Endothelial cell of umbilical vein (primary cell): ENCODE measurements around the gene KCNJ15.

ENCODE experiments used
- EZH2 ChIP-seq: IDR thresholded peaks from 2 replicates; pipeline ENCODE4 v1.6.1; 2012; ENCODE audit warnings: borderline replicate concordance, low read depth, mild to moderate bottlenecking, moderate library complexity, low read length, inconsistent platforms; ENCODE audit not compliant: severe bottlenecking
- MYC ChIP-seq: IDR thresholded peaks from one replicate; pipeline ENCODE4 v1.6.1; 2011; ENCODE audit warnings: mild to moderate bottlenecking, low read depth, low read length
- POLR2A ChIP-seq: IDR thresholded peaks from 2 replicates; pipeline ENCODE4 v1.6.1; 2012; ENCODE audit warnings: low read depth, mild to moderate bottlenecking, control low read depth, low read length
- POLR2AphosphoS5 ChIP-seq: IDR thresholded peaks from 2 replicates; pipeline ENCODE4 v1.6.1; 2012; ENCODE audit warnings: low read depth, mild to moderate bottlenecking, control low read depth, low read length, moderate library complexity; ENCODE audit not compliant: insufficient read depth
- TF ChIP-seq, protein P1 (sequence below): IDR thresholded peaks from 2 replicates; pipeline ENCODE4 v1.6.1; 2011; ENCODE audit not compliant: insufficient read depth, insufficient read length
- TF ChIP-seq, protein P2 (sequence below), 2 donors: IDR thresholded peaks; 1 replicate in 1 of 2; 2 replicates in 1 of 2; pipeline ENCODE4 v1.5.1; 2011; ENCODE audit warnings: low read length in 2 of 2, mild to moderate bottlenecking in 2 of 2, moderate library complexity in 2 of 2, control low read depth in 1 of 2, inconsistent platforms in 1 of 2, low read depth in 1 of 2; ENCODE audit not compliant: insufficient read depth in 1 of 2; ENCODE audit errors: extremely low read depth in 1 of 2

DNA sequence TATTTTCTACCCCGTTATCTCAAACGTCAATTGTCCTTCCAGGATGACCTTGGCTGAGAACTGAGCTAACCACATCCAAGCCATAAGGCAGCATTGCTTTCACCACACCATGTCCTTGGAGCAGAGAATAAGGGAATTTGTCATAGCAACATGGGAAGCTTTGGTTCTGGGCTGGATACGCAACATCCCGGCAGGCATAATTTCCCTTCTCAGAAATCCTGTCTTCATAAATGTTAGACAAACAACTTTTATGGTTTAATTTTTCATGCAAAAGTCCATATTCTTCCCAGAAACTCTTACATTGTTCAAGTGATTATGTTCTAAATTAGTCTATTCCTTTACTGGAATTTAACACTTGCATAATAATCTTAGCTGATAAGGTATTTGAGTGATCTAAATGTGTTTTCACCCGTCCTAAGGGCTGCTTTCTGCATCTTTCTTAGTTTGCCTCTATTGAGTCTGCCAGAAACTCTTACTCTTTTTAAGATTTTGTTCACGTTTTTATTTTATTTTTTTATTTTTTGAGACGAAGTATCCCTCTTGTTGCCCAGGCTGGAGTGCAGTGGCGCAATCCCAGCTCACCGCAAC lies 51.8 kb downstream of the KCNJ15 start:
- TF ChIP-seq, protein P1, sequence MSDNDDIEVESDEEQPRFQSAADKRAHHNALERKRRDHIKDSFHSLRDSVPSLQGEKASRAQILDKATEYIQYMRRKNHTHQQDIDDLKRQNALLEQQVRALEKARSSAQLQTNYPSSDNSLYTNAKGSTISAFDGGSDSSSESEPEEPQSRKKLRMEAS = no peak
- TF ChIP-seq POLR2AphosphoS5 (no peak), EZH2 (no peak), POLR2A (no peak), MYC (no peak)
- TF ChIP-seq, protein P2, sequence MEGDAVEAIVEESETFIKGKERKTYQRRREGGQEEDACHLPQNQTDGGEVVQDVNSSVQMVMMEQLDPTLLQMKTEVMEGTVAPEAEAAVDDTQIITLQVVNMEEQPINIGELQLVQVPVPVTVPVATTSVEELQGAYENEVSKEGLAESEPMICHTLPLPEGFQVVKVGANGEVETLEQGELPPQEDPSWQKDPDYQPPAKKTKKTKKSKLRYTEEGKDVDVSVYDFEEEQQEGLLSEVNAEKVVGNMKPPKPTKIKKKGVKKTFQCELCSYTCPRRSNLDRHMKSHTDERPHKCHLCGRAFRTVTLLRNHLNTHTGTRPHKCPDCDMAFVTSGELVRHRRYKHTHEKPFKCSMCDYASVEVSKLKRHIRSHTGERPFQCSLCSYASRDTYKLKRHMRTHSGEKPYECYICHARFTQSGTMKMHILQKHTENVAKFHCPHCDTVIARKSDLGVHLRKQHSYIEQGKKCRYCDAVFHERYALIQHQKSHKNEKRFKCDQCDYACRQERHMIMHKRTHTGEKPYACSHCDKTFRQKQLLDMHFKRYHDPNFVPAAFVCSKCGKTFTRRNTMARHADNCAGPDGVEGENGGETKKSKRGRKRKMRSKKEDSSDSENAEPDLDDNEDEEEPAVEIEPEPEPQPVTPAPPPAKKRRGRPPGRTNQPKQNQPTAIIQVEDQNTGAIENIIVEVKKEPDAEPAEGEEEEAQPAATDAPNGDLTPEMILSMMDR (IDR thresholded peaks at IDR 0.05; ENCODE audit: extremely low read depth in 1 of 2, insufficient read depth in 1 of 2, low read depth in 1 of 2, low read length in 2 of 2) = no peak
